ENCODE results near the gene SNED1.

The SNED1 gene

DNA sequence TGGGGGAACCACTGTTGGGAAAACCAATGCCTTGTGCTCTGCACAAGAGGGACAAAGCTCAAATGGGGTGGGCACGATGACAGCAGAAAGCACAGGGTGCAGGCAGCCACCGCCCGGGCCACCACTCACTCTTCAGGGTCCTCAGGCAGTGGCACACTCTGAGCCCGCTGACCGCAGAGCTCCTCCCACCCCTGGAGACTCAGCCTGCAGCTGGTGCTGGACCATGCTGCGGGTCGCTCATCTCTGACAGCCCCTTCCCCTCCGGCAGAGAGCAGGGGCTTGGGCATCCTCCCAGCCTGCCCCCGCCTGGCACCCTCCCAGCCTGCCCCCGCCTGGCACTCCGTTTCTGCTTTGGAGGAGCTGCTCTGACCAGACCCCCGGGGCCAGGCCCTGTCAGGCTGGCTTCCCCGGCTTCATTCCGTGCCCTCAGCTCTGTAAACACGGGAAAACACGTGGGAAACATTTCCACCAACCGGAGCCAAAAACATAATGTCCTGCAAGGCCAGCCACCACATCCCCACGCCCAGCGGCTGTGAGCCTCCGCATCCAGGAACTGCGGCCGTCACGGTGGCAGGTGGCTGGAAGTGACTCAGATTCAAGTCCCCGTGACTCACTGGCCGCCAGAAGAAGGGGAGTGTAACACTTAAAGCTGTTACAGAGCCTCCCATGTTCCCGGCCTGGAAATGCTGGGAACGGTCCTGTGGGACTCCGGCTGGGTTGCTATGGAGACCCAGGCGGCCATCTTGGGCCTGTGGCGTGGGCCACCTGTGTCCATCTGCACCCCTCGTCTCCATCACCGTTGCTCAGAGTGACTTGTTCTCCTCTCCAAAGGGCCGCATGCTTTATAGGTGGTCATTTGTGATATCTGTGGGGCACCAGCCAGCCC, 6.8 kb upstream of the SNED1 start:
- intact Hi-C loops (cut with DNase I; ENCODE audit: low total_unique reads) = no loop called here
- DNase-seq = peak; percentile 96 to 98
- no peak for TF ChIP-seq CTCF (IDR thresholded peaks at IDR 0.05)
- Histone ChIP-seq H3K9me3 (peaks cover 0 to 15% (median 9%) of the 10 kb centered on the region in 3 donors), H3K27ac (peak overlapping the region; percentile 69 to 77), H3K27me3 (peaks cover 0 to 18% of the 10 kb centered on the region in 2 donors), H3K4me1 (peaks cover 0 to 71% (median 48%) of the 10 kb centered on the region in 4 donors), H3K4me3 (peak overlapping the region in 1 of 2 donors; percentile 22), H3K36me3 (no peaks in the 10 kb centered on the region)

DNA sequence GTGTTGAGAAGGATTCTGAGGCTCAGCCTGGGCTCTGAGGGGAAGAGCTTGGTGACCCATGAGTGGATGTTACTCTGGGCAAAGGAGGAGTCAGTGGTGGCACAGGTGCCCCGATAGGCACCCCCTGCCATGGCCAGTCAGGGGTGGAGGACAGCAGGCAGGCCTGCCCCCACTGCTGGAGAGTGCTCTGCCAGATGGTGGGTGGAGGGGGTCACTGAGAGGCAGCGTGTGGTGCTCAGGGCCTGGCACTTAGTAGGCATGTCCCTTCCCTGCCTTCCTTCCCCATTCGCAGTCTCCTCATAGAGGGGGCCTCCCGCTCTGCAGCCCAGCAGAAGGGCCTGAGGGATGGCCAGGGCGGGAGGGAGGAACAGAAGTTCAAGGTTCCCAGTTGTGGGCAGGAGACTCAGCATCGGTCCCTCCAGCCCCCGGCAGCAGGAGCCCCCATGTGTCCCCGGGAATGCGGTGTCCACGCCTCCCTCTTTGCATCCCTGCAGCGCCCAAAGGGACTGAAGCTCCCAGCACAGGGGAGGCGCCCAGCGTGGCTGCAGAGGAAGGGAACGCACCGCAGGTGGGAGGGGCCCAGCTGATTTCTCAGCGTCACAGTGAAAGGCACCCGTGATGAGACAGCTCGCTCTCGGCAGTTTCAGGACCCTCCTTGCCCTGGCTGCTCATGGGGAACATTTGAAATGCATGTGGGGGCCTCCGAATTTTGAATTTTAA, 5.7 kb upstream of the SNED1 start:
- peak in 1 of 2 donors; percentile 65 for DNase-seq
- H3K4me3 ChIP-seq = no peak overlapping the region
- intact Hi-C loops (cut with DNase I; ENCODE audit: low total_unique reads) = no loop called here
- no peak for TF ChIP-seq CTCF (IDR thresholded peaks at IDR 0.05)
- peak overlapping the region; percentile 69 to 77 for H3K27ac ChIP-seq
- H3K27me3 ChIP-seq = peaks cover 0 to 13% of the 10 kb centered on the region in 2 donors
- H3K9me3 ChIP-seq = peaks cover 0 to 13% (median 9%) of the 10 kb centered on the region in 3 donors
- H3K4me1 ChIP-seq = peaks cover 0 to 71% (median 47%) of the 10 kb centered on the region in 4 donors
- no peaks in the 10 kb centered on the region for H3K36me3 ChIP-seq

GRCh38 chr2:240993446-240994170, 4.8 kb upstream of the SNED1 start:
- DNase-seq = peak in 1 of 2 donors; percentile 67
- peaks cover 0 to 66% (median 46%) of the 10 kb centered on the region in 4 donors for H3K4me1 ChIP-seq
- no peak for TF ChIP-seq CTCF (IDR thresholded peaks at IDR 0.05)
- no peak overlapping the region for H3K4me3 ChIP-seq
- peaks cover 0 to 4% (median 0%) of the 10 kb centered on the region in 3 donors for H3K9me3 ChIP-seq
- H3K36me3 ChIP-seq = no peaks in the 10 kb centered on the region
- peak overlapping the region in 1 of 2 donors; percentile 24 for H3K27ac ChIP-seq
- peaks cover 0 to 11% of the 10 kb centered on the region in 2 donors for H3K27me3 ChIP-seq
- intact Hi-C loops (cut with DNase I; ENCODE audit: low total_unique reads) = no loop called here

- Histone ChIP-seq H3K36me3 (no peaks in the 10 kb centered on the region), H3K9me3 (no peaks in the 10 kb centered on the region), H3K4me1 (peaks cover 0 to 66% (median 48%) of the 10 kb centered on the region in 4 donors), H3K27me3 (peaks cover 0 to 7% of the 10 kb centered on the region in 2 donors), H3K4me3 (no peak overlapping the region), H3K27ac (peak overlapping the region; percentile 24 to 82)
- DNase-seq = peak; percentile 29 to 79
- no peak for TF ChIP-seq CTCF (IDR thresholded peaks at IDR 0.05)
- intact Hi-C loops (cut with DNase I; ENCODE audit: low total_unique reads) = no loop called here
Observed at GRCh38 chr2:240994171-240994896, 4.1 kb upstream of the SNED1 start.
